Bronchial epithelial cell (primary cell): Measurements from ENCODE around the gene NIF3L1. TPM values are rescaled to one million over a fixed set of nuclear protein-coding genes. Genes with fewer than 3 reads are reported as not detected.

Experiments
- DNase-seq: peaks from one replicate; pipeline ENCODE4 v3.0.0-alpha.2; 2010; ENCODE audit warnings: low read depth
- FAIRE-seq: peaks from 2 replicates; lab custom pipeline; 2011; peaks lifted over from hg19 to GRCh38; lab: Jason Lieb, UNC
- H3K27me3 ChIP-seq: 2 replicates; pipeline ENCODE4 v1.5.1; 2011; ENCODE audit warnings: low read length; ENCODE audit not compliant: control insufficient read depth, insufficient read depth
- H3K36me3 ChIP-seq: 2 replicates; pipeline ENCODE4 v1.5.1; 2011; ENCODE audit warnings: low read length; ENCODE audit not compliant: control insufficient read depth, insufficient read depth
- H3K4me3 ChIP-seq: 2 replicates; pipeline ENCODE4 v1.5.1; 2011; ENCODE audit warnings: mild to moderate bottlenecking, low read depth, low read length, control low read depth
- CTCF ChIP-seq: IDR thresholded peaks from 2 replicates; pipeline ENCODE4 v1.5.1; 2011; ENCODE audit warnings: mild to moderate bottlenecking, moderate library complexity, low read length, control low read depth, inconsistent platforms; ENCODE audit not compliant: insufficient read depth, severe bottlenecking
- total RNA-seq: library from RNA; depleted of rRNA; stranded (reverse); fragments of >200 nt; gene quantifications from 2 replicates; pipeline ENCODE4 v1.2.1, GENCODE V29; 2014

Gene NIF3L1
- total RNA-seq, 1 donor from 2014 or later = 24.2 TPM

GRCh38 chr2:200856806-200857205, 32.4 kb upstream of the NIF3L1 start:
- Histone ChIP-seq H3K4me3 (no peak overlapping the region), H3K36me3 (peaks cover 22% of the 10 kb centered on the region), H3K27me3 (no peaks in the 10 kb centered on the region)
- TF ChIP-seq CTCF = no peak
- no peak for FAIRE-seq
- no peak for DNase-seq

- FAIRE-seq (no peak), DNase-seq (peak; percentile 45)
- Histone ChIP-seq H3K27me3 (no peaks in the 10 kb centered on the region), H3K36me3 (peaks cover 19% of the 10 kb centered on the region), H3K4me3 (no peak overlapping the region)
- no peak for TF ChIP-seq CTCF
Measured at GRCh38 chr2:200860092-200860795, 28.9 kb upstream of the NIF3L1 start.

GRCh38 chr2:200861617-200862155, 27.5 kb upstream of the NIF3L1 start:
- FAIRE-seq (no peak), DNase-seq (no peak)
- no peak for TF ChIP-seq CTCF
- peaks cover 14% of the 10 kb centered on the region for H3K36me3 ChIP-seq
- peak overlapping the region; percentile 79 for H3K4me3 ChIP-seq
- no peaks in the 10 kb centered on the region for H3K27me3 ChIP-seq

- no peak for FAIRE-seq
- TF ChIP-seq CTCF = no peak
- peak overlapping the region; percentile 79 for H3K4me3 ChIP-seq
Measured at GRCh38 chr2:200862532-200863000, 26.6 kb upstream of the NIF3L1 start.

GRCh38 chr2:200863782-200864175, 25.4 kb upstream of the NIF3L1 start:
- H3K27me3 ChIP-seq = no peaks in the 10 kb centered on the region
- H3K36me3 ChIP-seq = peaks cover 6% of the 10 kb centered on the region
- no peak for DNase-seq
- FAIRE-seq = no peak
- TF ChIP-seq CTCF = no peak
- H3K4me3 ChIP-seq = peak overlapping the region; percentile 79

More at GRCh38 chr2:200862532-200863000, 26.6 kb upstream of the NIF3L1 start:
- DNase-seq = peak; percentile 82
- H3K36me3 ChIP-seq = peaks cover 11% of the 10 kb centered on the region
- no peaks in the 10 kb centered on the region for H3K27me3 ChIP-seq
